AG04449 (cell line): ENCODE measurements around the gene DPYSL5.
"Not testable (repeated sequence)": the region's sequence is repeated elsewhere in the genome, so short reads cannot be mapped to it uniquely, and the experiment has no call there.

Experiments
- CTCF ChIA-PET: fragments of 350-600 bp; formaldehyde crosslinking; extraction: SDS; loops from one replicate; lab custom pipeline; 2021; ENCODE audit warnings: antibody characterized with exemption; lab: Yijun Ruan, JAX
- POLR2A ChIA-PET: fragments of 400-600, 350-600 bp; formaldehyde crosslinking; extraction: SDS; loops from one replicate; lab custom pipeline; 2020; ENCODE audit warnings: antibody characterized with exemption, inconsistent platforms; lab: Yijun Ruan, JAX
- DNase-seq: peaks from one replicate; pipeline ENCODE4 v3.0.0-alpha.2; 2010; ENCODE audit warnings: low read depth, low spot score
- H3K4me3 ChIP-seq: 2 replicates; pipeline ENCODE4 v1.5.1; 2011; ENCODE audit warnings: low read depth, mild to moderate bottlenecking, control low read depth, low read length
- TF ChIP-seq, protein P1 (sequence below): IDR thresholded peaks from one replicate; pipeline ENCODE4 v1.5.1; 2011; ENCODE audit warnings: mild to moderate bottlenecking, moderate library complexity, low read length, control low read depth, inconsistent platforms; ENCODE audit not compliant: insufficient read depth; ENCODE audit errors: missing control alignments

DPYSL5 gene

DNA sequence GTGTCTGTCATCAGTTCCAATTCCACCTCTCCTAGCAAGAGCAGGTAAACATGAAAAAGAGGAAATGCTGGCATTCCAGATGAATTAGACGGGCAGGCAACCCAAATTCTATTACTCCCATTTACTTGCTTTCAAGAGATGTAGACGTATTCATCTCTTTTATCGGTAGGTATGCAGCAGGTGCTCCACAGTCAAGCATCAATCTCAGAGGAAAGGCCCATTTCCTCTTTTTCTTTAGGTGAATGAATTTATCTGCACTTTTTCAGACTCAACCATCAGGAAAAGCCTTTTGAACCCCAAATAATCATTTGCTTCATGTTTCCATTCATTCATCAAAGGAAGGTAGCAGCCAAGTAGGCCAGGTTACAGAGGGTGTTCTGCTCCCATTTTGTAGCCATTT lies 27.9 kb downstream of the DPYSL5 start:
- ChIA-PET POLR2A (no interaction called here), CTCF (no interaction called here)

DNA sequence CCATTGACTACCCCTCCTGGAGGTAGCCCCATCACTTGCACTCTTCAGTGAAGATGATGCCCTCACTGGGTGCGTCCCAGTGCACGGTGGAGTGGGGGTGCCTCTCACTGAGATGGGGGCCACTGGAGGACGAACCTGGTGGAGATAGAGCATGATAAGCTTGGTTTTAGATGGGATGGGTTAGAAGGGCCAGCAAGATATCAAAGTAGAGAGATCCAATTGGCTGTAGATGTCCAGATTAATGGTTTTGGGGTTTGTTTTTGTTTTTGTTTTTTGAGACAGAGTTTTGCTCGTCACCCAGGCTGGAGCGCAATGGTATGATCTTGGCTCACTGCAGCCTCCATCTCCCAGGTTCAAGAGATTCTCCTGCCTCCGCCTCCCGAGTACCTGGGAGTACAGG lies 28.3 kb downstream of the DPYSL5 start:
- CTCF ChIA-PET: no interaction called here
- POLR2A ChIA-PET: no interaction called here
- DNase-seq: no peak
- TF ChIP-seq, protein P1, sequence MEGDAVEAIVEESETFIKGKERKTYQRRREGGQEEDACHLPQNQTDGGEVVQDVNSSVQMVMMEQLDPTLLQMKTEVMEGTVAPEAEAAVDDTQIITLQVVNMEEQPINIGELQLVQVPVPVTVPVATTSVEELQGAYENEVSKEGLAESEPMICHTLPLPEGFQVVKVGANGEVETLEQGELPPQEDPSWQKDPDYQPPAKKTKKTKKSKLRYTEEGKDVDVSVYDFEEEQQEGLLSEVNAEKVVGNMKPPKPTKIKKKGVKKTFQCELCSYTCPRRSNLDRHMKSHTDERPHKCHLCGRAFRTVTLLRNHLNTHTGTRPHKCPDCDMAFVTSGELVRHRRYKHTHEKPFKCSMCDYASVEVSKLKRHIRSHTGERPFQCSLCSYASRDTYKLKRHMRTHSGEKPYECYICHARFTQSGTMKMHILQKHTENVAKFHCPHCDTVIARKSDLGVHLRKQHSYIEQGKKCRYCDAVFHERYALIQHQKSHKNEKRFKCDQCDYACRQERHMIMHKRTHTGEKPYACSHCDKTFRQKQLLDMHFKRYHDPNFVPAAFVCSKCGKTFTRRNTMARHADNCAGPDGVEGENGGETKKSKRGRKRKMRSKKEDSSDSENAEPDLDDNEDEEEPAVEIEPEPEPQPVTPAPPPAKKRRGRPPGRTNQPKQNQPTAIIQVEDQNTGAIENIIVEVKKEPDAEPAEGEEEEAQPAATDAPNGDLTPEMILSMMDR: no peak
- H3K4me3 ChIP-seq: no peak overlapping the region

More for the DNA sequence above, 27.9 kb downstream of the DPYSL5 start:
- H3K4me3 ChIP-seq: no peak overlapping the region
- TF ChIP-seq, protein P1: no peak
- DNase-seq: no peak

DNA sequence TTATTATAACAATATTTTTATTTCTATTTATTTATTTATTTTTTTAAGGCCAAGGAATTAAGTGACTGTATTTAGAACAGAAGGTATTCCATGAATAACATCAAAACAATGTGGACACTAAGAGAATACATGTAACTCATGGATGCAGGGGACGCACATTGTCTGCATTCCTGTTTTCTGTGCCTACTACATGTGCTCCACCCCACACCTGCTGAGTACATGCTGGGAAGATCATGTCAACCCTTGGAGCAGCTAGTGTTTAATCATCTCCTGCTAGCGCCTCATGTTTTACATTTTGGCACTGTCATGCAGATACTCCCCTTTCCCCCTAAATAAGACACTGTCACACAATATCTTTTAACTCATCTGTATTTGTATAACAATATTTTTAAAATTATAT lies 29.3 kb downstream of the DPYSL5 start:
- DNase-seq: no peak
- TF ChIP-seq, protein P1: no peak
- POLR2A ChIA-PET: no interaction called here
- CTCF ChIA-PET: no interaction called here
- no peak overlapping the region for H3K4me3 ChIP-seq

GRCh38 chr2:26880161-26880560 lies 32.2 kb downstream of the DPYSL5 start:
- TF ChIP-seq, protein P1: no peak
- DNase-seq: no peak
- POLR2A ChIA-PET: no interaction called here
- H3K4me3 ChIP-seq: no peak overlapping the region
- CTCF ChIA-PET: no interaction called here

- ChIA-PET POLR2A (interaction anchor here (0.7 kb wide), 1 partner anchor 32 kb away, joined by 3 read pairs; no protein-coding TSS in a partner anchor), CTCF (no interaction called here)
- TF ChIP-seq, protein P1: no peak
- DNase-seq: no peak
- no peak overlapping the region for H3K4me3 ChIP-seq
Observed at GRCh38 chr2:26880910-26881435, 33.0 kb downstream of the DPYSL5 start.

DNA sequence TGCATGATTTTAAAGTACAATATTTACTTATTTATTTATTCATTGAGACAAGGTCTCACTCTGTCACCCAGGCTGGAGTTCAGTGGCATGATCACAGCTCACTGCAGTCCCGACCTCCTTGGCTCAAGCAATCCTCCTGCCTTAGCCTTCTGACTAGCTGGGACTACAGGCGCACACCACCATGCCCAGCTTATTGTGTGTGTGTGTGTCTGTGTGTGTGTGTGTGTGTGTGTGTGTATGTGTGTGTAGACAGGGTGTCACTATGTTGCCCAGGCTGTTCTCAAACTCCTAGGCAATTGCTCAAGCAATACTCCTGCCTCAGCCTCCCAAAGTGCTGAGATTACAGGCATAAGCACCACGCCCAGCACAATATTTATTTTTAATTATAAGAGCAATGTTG lies 34.3 kb downstream of the DPYSL5 start:
- POLR2A ChIA-PET, CTCF ChIA-PET, H3K4me3 ChIP-seq, DNase-seq: not testable (repeated sequence)

- ChIA-PET POLR2A (no interaction called here), CTCF (interaction anchor here (0.8 to 1.7 kb wide), 3 partner anchors 35 to 58 kb away, joined by 3 to 6 read pairs (median 4); no protein-coding TSS in a partner anchor)
- H3K4me3 ChIP-seq: no peak overlapping the region
- DNase-seq: no peak
- TF ChIP-seq, protein P1: no peak
Observed at GRCh38 chr2:26883956-26884355, 36.0 kb downstream of the DPYSL5 start.
